K562 (cell line): ENCODE results near the gene HSP90AA1. TPM values are rescaled to one million over a fixed set of nuclear protein-coding genes. Genes with fewer than 3 reads are reported as not detected.
A peak's percentile ranks its signal among the peaks of the same experiment; 100 is the strongest.

Source experiments
- ATF7 ChIP-seq: fragments of 450-650 bp; IDR thresholded peaks from 2 replicates; pipeline ENCODE4 v1.7.1; 2014; ENCODE audit warnings: mild to moderate bottlenecking, moderate library complexity
- EGR1 ChIP-seq: fragments of 450-650 bp; conservative IDR thresholded peaks from 2 replicates; pipeline ENCODE4 v1.6.1; 2017; ENCODE audit warnings: mild to moderate bottlenecking
- FOXM1 ChIP-seq, 2 experiments: fragments of 450-650 bp in 1 of 2; sonication (generic) in 1 of 2; formaldehyde crosslinking in 1 of 2; IDR thresholded peaks; 2 replicates each; pipeline versions ENCODE4 v1.6.1 to v1.9.0; 2017 to 2022; ENCODE audit warnings: low read depth in 2 of 2, mild to moderate bottlenecking in 2 of 2, missing genetic modification reagents in 1 of 2, moderate library complexity in 1 of 2
- GABPA ChIP-seq: fragments of 200-800 bp; sonication (Bioruptor generic); conservative IDR thresholded peaks from 2 replicates; pipeline ENCODE4 v1.6.1; 2016; ENCODE audit warnings: low read depth, missing genetic modification characterization, missing compliant biosample characterization
- HDAC3 ChIP-seq: fragments of 450-650 bp; IDR thresholded peaks from 2 replicates; pipeline ENCODE4 v1.6.1; 2018; ENCODE audit warnings: borderline replicate concordance, mild to moderate bottlenecking, moderate library complexity; ENCODE audit not compliant: partially characterized antibody
- LEF1 ChIP-seq: fragments of 450-650 bp; IDR thresholded peaks from 2 replicates; pipeline ENCODE4 v1.6.1; 2016; ENCODE audit warnings: mild to moderate bottlenecking
- MAFF ChIP-seq: IDR thresholded peaks from 2 replicates; pipeline ENCODE4 v1.6.1; 2012; ENCODE audit warnings: low read length, improper control_type of control experiment
- MIER1 ChIP-seq: fragments of 450-650 bp; IDR thresholded peaks from 2 replicates; pipeline ENCODE4 v1.6.1; 2016; ENCODE audit warnings: antibody characterized with exemption, mild to moderate bottlenecking, low read depth
- NFE2L1 ChIP-seq: fragments of 450-650 bp; IDR thresholded peaks from 2 replicates; pipeline ENCODE4 v1.6.1; 2016; ENCODE audit warnings: missing genetic modification characterization, low read depth, mild to moderate bottlenecking, missing compliant biosample characterization, moderate library complexity, borderline replicate concordance
- PHF20 ChIP-seq: fragments of 450-650 bp; IDR thresholded peaks from 2 replicates; pipeline ENCODE4 v1.6.1; 2018; ENCODE audit not compliant: partially characterized antibody
- PHF8 ChIP-seq: fragments of 200-600 bp; sonication (generic); IDR thresholded peaks from 2 replicates; pipeline ENCODE4 v1.6.1; 2012; ENCODE audit warnings: mixed run types, mild to moderate bottlenecking, inconsistent platforms, low read length, moderate library complexity, borderline replicate concordance
- PML ChIP-seq: IDR thresholded peaks from 2 replicates; pipeline ENCODE4 v1.6.1; 2012; ENCODE audit warnings: low read length, inconsistent platforms
- SRF ChIP-seq, 2 experiments: fragments of 250-450, 450-650 bp in 1 of 2; sonication (Bioruptor Pico) in 1 of 2; sonication (generic) in 1 of 2; formaldehyde crosslinking; IDR thresholded peaks; 2 replicates each; pipeline versions ENCODE4 v1.5.0 to v1.5.1; 2020 to 2022; ENCODE audit warnings: mild to moderate bottlenecking in 1 of 2, missing genetic modification reagents in 1 of 2
- XRCC5 ChIP-seq: fragments of 200-400 bp; formaldehyde crosslinking; IDR thresholded peaks from 2 replicates; pipeline ENCODE4 v1.6.1; 2017; ENCODE audit warnings: low read depth, mild to moderate bottlenecking, low read length
- ZNF175 ChIP-seq: fragments of 200-800 bp; sonication (Bioruptor generic); IDR thresholded peaks from 2 replicates; pipeline ENCODE4 v1.6.1; 2016; ENCODE audit warnings: low read depth, mild to moderate bottlenecking, missing genetic modification characterization, missing compliant biosample characterization
- ZNF407 ChIP-seq: fragments of 450-650 bp; IDR thresholded peaks from 2 replicates; pipeline ENCODE4 v1.6.1; 2016; ENCODE audit warnings: low read depth
- ZNF436 ChIP-seq: fragments of 250-450, 450-650 bp; sonication (Bioruptor Pico); formaldehyde crosslinking; IDR thresholded peaks from 2 replicates; pipeline ENCODE4 v1.7.0; 2020; ENCODE audit warnings: mild to moderate bottlenecking
- ZNF695 ChIP-seq: fragments of 450-650 bp; formaldehyde crosslinking; IDR thresholded peaks from 2 replicates; pipeline ENCODE4 v1.4.0; 2020; ENCODE audit warnings: mild to moderate bottlenecking, moderate library complexity
- polyA plus RNA-seq, 8 experiments: library from polyadenylated mRNA; depleted of rRNA in 4 of 8; stranded (reverse) in 5 of 8; unstranded in 3 of 8; fragments of >200 nt; fragmentation: Nextera tagmentation in 2 of 8; fragmentation: Illumina TruSeq in 1 of 8; extraction: Ambion mirVana in 2 of 8; extraction: Trizol in 1 of 8; gene quantifications; 2 replicates each; pipeline versions ENCODE4 v1.2.1 to v1.2.3, GENCODE V29; 2011 to 2014; ENCODE audit warnings: inconsistent platforms in 1 of 8, missing spikeins in 1 of 8
- total RNA-seq, 7 experiments: library from RNA; depleted of rRNA in 6 of 7; stranded (reverse); fragments of >200 nt in 6 of 7; fragmentation: Illumina TruSeq in 2 of 7; extraction: Trizol in 2 of 7; gene quantifications; 2 replicates each; pipeline versions ENCODE4 v1.2.1 to v1.2.3, GENCODE V29; 2011 to 2021; ENCODE audit warnings: low replicate concordance in 1 of 7
- TF ChIP-seq, protein P1 (sequence below): fragments of 250-450 bp; sonication (Bioruptor Pico); IDR thresholded peaks from 2 replicates; pipeline ENCODE4 v1.8.0; 2021; ENCODE audit warnings: mild to moderate bottlenecking, moderate library complexity

Gene HSP90AA1
- total and polyA plus RNA-seq, 9 of the 15 experiments (the other 6 are each of a cell fraction or from before 2014, with no cell fraction given): 377 to 1,731 (median 879) TPM

DNA sequence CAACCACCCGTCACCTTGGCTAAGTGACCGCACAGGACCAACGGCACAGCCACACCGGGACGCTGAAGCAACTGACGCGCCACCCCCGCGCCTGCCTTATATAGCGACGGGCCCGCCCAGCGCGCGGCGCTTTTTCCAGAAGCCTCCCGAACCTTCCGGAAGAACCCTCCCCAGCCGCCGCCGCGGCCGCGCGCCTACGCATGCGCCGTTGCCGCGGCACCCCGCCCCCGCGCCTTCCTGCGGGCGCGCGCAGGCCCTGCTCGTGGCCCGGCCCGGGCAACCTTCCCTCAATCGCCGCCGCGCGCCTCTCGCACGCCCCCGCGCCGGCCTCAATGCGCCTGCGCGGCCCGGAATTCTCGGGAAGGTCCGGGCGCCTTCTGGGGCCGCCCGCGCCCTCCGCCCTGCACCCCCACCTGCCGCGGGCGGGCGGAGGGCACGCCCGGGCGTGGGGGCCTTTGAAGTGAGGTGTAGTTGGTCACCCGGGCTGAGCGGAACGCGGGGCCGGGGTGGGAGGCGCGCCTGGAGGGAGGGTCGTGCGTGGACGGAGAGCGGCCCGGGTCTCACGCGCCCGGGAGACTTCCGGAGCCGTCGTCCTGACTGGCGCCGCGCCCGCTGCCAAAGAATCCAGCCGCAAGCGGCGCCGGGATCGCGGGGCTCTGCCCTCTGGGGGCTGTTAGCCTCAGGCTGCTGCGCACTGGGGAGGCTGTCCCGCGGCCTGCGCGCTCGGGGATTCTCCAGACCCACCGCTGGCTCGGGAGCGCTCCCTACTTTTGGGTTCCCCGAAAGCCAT lies at the start of gene HSP90AA1 (continued):
- no peak for TF ChIP-seq ZNF407
- peak; percentile 89 for TF ChIP-seq PML
- TF ChIP-seq FOXM1 (IDR thresholded peaks at IDR 0.05; ENCODE audit: low read depth): no peak
- no peak for TF ChIP-seq FOXM1 (CRISPR knock-in tag; IDR thresholded peaks at IDR 0.05; ENCODE audit: low read depth)
- peak; percentile 7 for TF ChIP-seq PHF20
- peak; percentile 92 for TF ChIP-seq EGR1
- TF ChIP-seq HDAC3: no peak
- no peak for TF ChIP-seq XRCC5
- TF ChIP-seq GABPA: peak; percentile 74
- TF ChIP-seq MIER1: no peak
- TF ChIP-seq SRF (CRISPR knock-in tag; IDR thresholded peaks at IDR 0.05): peak in 1 of 2 experiments; percentile 72; a peak in 1 of 4 replicates
- TF ChIP-seq LEF1: no peak
- TF ChIP-seq NFE2L1 (tag): no peak
- TF ChIP-seq MAFF: no peak
- TF ChIP-seq ZNF436 (CRISPR knock-in tag): no peak
- no peak for TF ChIP-seq ZNF695 (CRISPR knock-in tag)
- TF ChIP-seq, protein P1, sequence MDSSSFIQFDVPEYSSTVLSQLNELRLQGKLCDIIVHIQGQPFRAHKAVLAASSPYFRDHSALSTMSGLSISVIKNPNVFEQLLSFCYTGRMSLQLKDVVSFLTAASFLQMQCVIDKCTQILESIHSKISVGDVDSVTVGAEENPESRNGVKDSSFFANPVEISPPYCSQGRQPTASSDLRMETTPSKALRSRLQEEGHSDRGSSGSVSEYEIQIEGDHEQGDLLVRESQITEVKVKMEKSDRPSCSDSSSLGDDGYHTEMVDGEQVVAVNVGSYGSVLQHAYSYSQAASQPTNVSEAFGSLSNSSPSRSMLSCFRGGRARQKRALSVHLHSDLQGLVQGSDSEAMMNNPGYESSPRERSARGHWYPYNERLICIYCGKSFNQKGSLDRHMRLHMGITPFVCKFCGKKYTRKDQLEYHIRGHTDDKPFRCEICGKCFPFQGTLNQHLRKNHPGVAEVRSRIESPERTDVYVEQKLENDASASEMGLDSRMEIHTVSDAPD: no peak
- TF ChIP-seq ZNF175 (CRISPR knock-in tag): peak; percentile 55; the same call in 1 of the 2 replicates
- peak; percentile 76; the same call in 1 of the 2 replicates for TF ChIP-seq PHF8
- TF ChIP-seq ATF7: peak; percentile 18; the same call in 1 of the 2 replicates
